Skin of body (tissue), 2 donors: ENCODE data around the gene CEACAM16. TPM values are rescaled to one million over a fixed set of nuclear protein-coding genes. Genes with fewer than 3 reads are reported as not detected.

Experiments used
- DNase-seq: peaks from one replicate; lab custom pipeline; 2025; lab: John Stamatoyannopoulos, UW
- total RNA-seq: library from RNA; depleted of rRNA; stranded (reverse); fragments of >200 nt; gene quantifications from one replicate; pipeline ENCODE4 v1.2.3, GENCODE V29; 2014

Gene CEACAM16
- total RNA-seq, 1 donor from 2014 or later: not detected

DNA sequence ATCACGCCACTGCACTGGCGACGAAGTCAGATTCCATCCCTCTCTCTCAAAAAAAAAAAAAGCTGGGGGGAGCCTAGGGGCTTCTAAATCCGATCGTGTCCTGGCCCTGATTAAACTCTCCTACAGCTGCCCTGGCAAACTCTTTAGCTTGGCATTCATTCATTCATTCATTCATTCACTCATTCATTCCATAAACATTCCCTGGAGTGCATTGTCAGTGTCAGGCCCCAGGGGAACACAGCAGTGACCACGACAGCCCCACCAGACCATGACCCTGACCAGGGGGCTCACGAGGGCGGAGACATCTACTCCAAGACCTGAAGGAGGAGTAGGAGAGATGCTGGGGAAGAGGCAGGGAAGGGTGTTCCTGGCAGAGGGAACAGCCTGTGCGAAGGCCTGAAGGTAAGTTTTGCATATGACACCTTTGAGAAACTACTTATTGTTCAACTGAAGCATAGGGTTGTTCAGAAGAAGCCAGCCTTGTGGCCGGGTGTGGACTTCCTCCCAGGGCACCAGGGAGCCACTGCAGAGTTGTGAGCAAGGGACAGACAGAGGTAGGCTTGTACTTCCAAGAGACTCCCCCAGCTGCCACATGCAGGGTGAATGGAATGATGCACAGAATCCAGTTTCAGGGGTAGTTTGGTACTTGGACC, 24.5 kb downstream of the CEACAM16 start:
- DNase-seq: no peak

DNA sequence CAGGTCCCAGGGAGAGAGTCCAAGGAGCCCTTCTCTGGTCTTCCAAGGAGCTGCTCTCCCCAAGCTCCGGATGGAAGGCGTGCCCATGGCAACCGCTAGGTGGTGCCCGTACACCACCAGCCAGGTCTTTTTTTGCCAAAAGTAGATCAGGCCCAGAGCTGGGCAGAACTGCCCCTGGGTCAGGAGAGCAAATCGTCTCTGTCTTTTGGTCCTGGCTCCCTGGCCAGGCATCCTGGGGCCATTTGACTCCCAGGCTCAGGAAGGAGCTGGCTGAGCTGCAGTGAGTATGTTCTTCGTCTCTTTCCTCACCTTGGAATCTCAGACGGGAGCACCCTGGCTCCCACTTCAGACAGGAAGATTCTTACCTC, 25.0 kb downstream of the CEACAM16 start:
- DNase-seq: peak; percentile 58

DNA sequence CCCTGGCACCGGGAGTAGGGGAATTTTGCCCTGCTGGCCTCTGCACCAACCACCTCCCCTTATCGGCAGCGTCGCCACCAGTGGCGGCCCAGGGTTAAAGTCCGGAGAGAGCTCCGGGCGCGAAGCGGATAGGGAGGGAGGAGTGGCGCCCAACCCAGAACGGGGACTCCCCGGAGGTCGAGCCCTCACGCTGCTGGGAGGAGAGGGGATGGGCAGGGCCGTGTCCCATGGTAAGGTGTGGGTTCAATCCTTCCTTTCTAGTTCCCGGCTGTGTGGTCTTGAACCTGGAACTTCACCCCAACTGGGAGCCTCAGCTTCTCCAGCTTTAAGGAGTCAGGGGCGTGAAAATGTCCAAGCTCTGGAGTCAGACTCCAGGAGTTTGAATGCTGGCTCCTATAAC, 26.3 kb downstream of the CEACAM16 start:
- no peak for DNase-seq

DNA sequence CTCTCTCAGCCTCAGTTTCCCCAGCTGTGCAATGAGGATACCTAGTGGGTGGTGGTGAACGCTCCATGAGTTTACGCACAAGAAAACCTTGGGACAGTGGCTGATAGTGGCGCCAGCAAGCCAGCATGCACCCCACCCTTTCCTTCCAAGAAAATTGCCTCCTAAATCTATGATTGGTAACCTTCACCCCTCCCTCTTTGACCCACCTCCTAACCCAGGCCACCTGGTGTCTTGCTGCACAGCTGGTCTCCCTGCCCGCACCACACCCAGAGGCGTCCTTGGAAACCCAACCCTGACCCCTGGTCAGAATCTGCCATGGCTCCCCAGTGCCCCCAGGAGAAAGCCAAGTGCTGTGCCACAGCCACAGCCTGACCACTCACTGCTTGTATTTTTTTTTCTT, 26.7 kb downstream of the CEACAM16 start:
- DNase-seq: no peak

DNA sequence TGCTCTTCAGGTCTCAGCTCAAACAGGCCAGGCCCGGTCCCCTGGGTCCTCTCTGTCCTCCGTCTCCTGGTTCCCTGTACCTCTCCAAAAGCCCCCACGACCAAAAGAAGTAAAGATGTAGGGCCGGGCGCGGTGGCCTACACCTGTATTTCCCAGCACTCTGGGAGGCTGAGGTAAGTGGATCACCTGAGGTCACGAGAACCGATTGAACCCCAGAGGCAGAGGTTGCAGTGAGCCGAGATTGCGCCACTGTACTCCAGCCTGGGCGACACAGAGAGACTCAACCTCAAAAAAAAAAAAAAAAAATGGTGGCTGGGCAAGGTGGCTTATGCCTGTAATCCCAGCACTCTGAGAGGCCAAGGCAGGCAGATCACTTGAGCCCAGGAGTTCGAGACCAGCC, 27.5 kb downstream of the CEACAM16 start:
- DNase-seq: no peak

DNA sequence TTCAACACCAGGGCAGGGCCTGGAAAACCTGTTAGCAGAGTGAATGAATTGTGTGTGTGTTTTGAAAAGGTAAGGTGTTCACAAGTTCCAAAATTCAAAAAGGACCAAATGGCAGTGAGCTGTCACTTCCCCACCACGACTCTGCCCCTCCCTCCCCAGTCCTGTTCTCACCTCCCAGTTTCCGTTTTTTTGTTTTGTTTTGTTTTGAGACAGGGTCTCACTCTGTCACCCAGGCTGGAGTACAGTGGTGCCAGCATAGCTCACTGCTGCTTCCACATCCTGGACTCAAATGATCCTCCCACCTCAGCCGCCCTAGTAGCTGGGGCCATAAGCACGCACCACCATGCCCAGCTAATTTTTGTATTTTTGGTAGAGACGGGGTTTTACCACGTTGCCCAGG, 29.2 kb downstream of the CEACAM16 start:
- DNase-seq: no peak

DNA sequence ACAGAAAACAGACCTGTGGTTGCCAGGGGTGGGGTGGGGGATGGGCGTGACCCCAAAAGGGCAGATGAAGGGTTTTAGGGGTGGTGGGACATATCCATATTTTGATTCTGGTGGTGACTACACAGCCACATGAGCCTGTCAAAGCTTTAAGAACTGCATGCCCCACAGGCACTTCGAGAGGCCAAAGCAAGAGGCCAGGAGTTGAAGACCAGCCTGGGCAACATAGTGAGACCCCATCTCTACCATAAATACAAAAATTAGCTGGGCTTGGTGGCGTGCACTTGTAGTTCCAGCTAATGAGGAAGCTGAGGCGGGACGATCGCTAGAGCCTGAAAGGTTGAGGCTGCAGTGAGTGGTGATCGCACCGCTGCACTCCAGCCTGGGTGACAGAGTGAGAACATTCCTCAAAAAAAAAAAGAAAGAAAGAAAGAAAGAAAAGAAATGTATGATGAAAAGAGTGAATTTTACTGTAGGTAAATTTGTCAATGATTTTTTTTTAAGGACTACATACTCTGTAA, 30.6 kb downstream of the CEACAM16 start:
- DNase-seq: no peak

DNA sequence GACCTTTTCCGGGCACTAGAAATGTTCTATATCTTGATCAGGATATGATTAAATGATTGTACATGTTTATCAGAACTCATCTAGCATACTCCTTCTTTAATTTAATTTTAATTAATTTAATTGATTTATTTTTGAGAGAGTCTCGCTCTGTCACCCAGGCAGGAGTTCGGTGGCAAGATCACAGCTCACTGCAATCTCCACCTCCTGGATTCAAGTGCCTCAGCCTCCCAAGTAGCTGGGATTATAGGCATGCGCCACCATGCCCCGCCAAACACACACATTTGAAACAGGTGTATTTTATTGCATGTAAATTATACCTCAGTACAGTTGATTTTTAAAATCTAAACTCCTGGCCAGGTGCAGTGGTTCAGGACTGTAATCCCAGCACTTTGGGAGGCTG, 32.1 kb downstream of the CEACAM16 start:
- DNase-seq: no peak

DNA sequence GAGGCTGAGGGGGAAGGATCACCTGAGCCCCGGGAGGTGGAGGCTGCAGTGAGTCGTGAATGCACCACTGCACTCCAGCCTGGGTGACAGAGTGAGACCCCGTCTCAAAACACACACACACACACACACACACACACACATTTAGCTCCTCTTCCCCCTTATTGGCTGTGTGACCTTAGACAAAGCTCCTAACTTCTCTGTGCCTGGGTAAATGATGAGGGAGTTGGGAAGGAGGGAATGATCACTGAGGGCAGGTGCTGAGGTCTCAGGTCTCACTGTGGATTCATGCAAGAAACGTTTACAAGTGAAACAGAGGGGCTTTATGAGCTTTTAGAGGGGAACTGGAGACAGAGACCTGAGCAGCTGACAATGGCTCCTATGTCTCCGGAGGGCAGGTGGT, 32.7 kb downstream of the CEACAM16 start:
- no peak for DNase-seq

DNA sequence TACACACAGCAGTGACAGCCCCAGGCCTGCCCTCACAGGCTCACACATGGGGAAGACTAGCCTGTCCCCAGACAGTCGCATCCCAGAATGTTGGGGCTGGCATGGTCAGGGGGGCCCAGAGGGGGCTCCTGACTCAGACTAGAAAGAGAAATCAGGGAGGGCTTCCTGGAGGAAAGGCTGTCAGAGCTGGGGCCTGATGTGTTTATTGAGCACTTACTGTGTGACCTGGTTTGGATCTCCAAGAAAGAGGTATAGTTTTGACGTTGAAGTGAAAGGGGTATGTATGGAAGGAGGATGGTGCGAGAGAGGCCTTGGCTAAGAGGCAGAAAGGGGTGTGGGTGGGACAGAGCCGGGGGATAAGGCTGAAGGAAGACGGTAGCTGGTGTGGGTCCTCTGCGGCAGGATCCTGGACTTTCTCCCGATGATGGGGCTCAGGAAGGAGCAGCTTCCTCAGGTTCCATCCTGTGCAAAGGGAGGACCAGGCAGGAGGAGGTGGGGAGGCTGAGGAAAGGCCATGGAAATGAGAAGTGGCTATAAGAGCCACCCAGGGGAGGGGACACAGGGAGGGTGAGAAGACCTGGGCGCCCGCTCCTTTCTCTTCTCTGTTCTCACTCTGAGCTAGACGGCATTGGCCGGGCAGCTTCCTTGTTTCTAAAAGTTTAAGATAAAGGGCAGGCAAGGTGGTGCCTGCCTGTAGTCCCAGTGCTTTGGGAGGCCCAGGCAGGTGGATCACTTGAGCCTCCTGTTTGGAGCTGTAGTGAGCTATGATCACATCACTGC, 33.5 kb downstream of the CEACAM16 start:
- no peak for DNase-seq

DNA sequence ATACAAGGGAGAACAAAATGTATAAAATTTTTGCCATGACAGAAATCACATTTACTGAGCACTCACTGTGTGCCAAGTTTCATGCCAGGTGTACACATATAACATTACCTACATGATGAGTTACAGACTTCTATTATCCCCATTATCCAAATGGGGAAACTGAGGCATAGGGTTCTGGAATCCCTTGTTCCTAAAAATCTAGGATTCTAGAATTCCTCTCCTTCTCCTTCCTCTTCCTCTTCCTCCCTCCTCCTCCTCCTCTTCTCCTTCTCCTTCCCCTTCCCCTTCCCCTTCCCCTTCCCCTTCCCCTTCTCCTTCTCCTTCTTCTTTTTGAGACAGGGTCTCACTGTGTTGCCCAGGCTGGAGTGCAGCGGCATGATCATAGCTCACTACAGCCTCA, 35.4 kb downstream of the CEACAM16 start:
- no peak for DNase-seq

DNA sequence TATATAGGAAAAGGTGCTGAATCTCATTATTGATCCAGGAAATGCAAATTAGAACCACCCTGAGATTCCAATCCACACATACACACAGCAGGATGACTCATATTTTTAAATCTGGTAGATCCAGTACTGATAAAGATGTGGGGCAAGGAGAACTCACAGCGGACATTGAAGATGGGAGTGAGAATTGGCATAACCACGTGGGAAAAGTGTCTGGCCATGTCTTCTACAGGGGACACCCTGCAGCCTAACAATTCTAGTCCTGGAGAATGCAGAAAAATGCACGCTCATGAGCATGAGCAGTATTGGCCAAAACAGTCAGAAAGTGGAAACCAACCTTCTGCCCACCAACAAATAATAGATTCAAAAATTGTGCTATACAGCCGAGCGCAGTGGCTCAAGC, 36.1 kb downstream of the CEACAM16 start:
- DNase-seq: no peak

DNA sequence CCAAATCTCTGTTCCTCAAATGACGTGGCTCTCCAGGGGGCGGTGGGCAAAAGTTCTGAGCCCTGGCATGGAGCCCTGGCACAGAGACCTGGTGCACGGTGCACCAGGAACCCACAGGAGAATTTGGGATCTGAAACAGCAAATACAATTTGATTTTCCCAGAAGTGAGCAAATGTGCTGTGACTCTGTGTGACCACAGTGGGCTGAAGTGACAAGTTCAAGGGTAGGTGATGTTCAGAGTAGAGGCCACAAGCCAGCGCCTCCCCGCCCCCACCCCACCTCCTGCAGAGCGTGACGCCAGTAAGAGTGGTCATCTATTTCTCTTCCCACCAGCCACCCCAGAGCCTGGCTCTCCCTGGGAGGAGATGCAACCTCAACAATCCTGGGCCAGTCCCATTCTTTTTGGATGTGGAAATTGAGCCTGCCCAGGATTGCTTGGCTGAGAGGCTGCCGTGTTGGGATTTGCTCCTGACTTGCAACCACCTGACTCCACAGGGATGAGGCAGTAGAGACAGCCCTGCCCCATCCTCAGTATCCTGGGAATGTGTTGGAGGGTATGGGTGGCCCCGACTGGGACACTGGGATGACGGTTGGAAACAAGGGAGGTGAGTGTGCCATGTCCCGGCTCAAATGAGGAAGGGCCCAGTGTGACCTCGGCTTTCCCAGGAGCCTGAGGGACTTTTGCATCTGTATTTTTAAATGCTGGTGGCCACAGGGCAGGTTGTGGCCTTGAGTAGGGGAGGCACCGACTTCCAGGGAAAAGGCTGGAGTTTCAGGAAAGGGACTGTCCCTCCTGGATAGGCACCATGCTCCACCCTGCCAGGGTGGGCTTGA, 38.5 kb downstream of the CEACAM16 start:
- DNase-seq: no peak

DNA sequence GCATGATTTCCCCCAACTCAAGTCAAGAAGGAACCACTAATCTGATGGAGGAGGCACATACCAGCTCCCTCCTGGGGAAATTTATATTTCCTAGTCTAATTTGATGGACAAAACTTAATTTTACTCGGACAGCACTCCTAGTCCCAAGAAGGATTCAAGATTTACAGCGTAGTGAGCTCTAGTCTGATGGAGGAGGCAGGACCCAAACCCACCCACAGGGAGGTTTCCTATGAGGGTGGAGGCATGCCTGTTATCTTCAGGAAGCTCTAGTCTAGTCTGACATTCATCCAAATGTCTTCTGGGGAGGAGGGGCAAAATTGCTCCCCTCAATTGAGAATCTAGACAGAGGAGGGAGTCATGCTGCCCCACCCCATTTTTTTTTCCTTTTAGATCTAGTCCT, 39.2 kb downstream of the CEACAM16 start:
- DNase-seq: no peak

DNA sequence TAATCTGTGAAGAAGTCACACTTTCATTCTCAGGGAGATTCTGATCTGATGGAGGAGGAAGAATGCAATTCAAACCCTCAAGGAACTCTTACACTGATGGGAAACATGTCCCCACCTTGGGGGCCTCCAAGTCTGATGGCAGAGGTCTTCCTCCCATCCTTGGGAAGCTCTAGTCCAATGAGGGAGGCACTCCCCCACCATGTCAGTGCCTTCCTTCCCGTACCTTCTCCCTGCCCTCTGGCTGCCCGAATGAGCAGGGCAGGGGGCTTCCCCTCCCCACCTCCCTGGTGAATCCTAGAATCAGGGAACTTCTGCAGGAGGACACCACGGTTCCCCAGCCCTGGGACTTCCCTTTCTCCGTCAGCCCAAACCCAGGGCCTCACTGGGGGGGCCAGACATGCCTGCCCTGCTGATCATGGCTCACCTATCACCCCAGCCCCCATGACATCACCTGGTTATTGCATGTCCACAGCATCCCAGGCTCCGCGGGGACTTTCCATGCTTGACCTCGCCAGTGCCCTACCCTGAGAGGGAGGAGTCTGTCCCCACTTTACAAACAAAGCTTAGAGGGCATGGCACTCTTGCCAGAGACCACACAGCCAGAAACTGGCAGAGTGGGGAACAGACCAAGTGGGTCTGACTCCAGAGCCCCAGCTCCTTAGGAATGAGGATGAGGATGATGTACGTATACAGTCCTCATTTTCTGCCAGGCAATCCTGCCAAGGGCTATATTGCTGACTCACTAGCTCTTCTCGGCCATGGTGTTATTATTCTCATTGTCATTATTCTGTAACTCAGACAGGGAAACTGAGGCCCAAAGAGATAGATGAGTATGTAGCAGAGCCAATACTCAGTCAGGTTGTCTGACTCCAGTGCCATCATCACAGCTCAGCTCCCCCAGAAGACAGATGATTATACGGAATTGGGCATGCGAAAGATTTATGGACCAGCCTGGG, 39.9 kb downstream of the CEACAM16 start:
- DNase-seq: no peak

DNA sequence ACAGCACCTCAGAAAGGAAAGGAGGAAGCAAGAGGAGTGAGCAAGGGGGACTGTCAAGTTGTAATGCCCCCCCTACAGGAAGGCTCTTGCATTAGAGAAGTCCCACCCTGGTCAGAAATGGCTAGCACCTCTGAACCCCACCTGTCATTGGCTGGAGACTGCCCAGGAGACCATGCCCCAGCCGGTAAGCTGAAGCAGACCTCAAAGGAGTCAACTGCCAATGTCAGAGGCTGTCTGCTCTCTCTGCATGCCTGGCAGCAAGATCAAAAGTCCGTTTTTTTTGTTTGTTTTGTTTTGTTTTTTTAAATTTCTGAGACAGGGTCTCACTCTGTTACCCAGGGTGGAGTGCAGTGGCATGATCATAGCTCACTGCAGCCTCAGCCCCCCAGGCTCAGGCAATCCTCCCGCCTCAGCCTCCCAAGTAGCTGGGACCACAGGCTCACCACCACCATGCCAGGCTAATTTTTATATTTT, 41.4 kb downstream of the CEACAM16 start:
- no peak for DNase-seq

DNA sequence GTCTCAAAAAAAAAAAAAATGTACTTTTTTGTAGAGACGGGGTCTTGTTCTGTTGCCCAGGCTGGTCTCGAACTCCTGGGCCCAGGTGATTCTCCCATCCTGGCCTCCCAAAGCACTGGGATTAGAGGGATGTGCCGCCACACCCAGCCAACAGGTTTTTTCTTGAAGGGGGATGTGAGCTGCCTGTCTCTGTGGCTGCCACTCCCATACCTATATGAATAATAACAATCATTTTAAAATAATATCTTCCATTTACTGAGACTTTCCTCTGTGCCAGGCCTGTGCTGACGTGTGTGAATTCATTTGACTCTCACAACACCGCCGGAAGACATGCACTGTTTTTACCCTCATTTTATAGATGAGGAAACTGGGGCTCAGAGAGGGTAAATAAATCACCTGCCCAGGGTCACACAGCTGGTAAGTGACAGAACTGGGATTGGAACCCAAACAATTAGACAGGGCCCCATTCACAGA, 42.3 kb downstream of the CEACAM16 start:
- DNase-seq: no peak

DNA sequence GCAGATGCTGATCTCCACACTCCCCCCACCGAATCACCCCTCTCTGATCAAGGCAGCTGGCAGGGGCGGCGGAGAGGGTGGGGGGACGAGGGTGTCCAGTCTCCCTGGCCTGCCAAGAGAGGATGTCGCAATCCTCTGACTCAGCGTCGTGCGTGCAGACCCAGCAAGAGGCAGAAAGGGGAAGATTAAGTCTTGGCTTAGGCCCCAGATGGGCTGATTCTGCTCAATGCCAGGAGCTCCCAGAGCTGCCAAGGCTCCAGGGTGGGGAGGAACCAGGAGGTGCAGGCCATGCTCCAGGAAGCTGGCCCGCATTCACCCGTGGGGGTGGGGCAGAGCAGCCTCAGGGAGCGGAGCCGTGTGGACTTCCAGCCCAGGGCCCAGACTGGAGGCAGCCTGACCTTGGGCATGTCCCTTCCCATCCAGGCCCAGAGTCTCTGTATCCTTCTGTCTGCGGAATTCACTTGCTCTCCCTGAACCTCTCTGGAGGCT, 42.9 kb downstream of the CEACAM16 start:
- DNase-seq: peak; percentile 95

DNA sequence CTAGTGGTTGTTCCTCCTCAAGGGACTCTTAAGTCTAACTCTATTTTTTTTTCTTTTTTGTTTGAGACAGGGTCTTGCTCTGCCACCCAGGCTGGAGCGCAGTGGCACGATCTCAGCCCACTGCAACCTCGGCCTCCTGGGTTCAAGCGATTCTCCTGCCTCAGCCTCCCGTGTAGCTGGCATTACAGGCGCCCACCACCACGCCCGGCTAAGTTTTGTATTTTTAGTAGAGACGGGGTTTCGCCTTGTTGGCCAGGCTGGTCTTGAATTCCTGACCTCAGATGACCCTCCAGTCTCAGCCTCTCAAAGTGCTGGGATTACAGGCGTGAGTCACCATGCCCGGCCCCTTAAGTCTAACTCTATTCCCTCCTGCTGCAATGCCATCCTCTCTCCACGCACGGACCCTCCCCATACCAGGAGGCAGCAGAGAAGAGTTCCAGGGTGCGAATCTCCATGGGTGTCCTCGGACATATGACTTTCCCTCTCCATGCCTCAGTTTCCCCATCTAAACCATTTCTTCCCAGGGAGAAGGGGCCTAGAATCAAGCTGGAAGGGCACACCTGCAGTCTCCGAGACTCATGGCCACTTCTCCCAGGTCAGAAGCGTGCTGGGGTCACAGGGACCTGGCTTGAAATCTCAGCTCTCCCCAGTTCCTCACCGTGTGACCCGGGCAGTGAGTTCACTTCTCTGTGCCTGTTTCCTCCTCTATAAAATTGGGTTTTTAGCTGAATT, 43.5 kb downstream of the CEACAM16 start:
- DNase-seq: no peak

DNA sequence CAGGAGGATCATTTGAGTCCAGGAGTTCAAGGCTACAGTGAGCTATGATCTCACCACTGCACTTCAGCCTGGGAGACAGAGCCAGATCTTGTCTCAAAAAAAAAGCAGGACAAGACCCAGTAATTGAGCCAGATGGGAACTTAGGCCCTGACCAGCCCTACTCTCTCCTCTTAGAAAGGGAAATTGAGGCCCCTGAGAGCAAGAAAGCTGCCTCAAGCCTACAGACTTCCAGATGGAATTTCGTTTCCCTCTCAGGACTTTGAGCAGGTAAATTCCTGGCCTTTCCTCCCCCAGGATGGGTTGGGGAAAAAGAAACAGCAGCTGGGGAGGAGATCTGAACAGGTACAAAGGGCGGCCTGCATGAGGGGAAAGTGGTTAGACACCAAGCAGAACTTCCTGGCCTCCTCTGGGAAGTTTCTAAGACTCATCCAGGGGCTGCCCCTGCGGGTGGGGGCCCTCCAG, 46.0 kb downstream of the CEACAM16 start:
- DNase-seq: no peak
